Calu3 (cell line): ENCODE results near the gene SERGEF. TPM values are rescaled to one million over a fixed set of nuclear protein-coding genes. Genes with fewer than 3 reads are reported as not detected.

Experiments used
- BruUV-seq: library from RNA; stranded (reverse); fragments of 400-500 nt; replicated peaks from 2 replicates; lab custom pipeline; 2021; lab: Mats Ljungman, UMichigan
- CTCF ChIA-PET: fragments of 300-600 bp; sonication (Branson Sonifier 250); formaldehyde crosslinking; loops from one replicate; lab custom pipeline; 2022; ENCODE audit warnings: antibody characterized with exemption; lab: Charles Lee
- DNase-seq: peaks from one replicate; pipeline ENCODE4 v3.0.0; 2022
- H3K27ac Mint-ChIP-seq: one replicate; pipeline ENCODE4 v1.8.0; 2022; ENCODE audit warnings: mixed read lengths; ENCODE audit not compliant: unreplicated experiment
- H3K27me3 Mint-ChIP-seq: one replicate; pipeline ENCODE4 v1.8.0; 2022; ENCODE audit warnings: mixed read lengths; ENCODE audit not compliant: unreplicated experiment
- H3K36me3 Mint-ChIP-seq: one replicate; pipeline ENCODE4 v1.8.0; 2022; ENCODE audit warnings: mild to moderate bottlenecking, moderate library complexity, mixed read lengths; ENCODE audit not compliant: insufficient read depth, unreplicated experiment
- H3K4me1 Mint-ChIP-seq: one replicate; pipeline ENCODE4 v1.8.0; 2022; ENCODE audit warnings: mild to moderate bottlenecking, low read depth, mixed read lengths; ENCODE audit not compliant: unreplicated experiment
- H3K4me3 Mint-ChIP-seq: one replicate; pipeline ENCODE4 v1.8.0; 2022; ENCODE audit warnings: mild to moderate bottlenecking, low read depth, moderate library complexity, mixed read lengths; ENCODE audit not compliant: unreplicated experiment
- H3K9me3 Mint-ChIP-seq: one replicate; pipeline ENCODE4 v1.8.0; 2022; ENCODE audit warnings: low read depth, mixed read lengths; ENCODE audit not compliant: unreplicated experiment
- CTCF ChIP-seq: fragments of 200-600 bp; IDR thresholded peaks from one replicate; pipeline ENCODE4 v1.8.0; 2022; ENCODE audit warnings: antibody characterized with exemption; ENCODE audit not compliant: unreplicated experiment
- intact Hi-C: fragments of 100-400 bp; cut with micrococcal nuclease; formaldehyde crosslinking; loops from one replicate; pipeline ENCODE4 v1.10.0; 2022; ENCODE audit not compliant: unreplicated experiment
- total RNA-seq: library from RNA; stranded (reverse); gene quantifications from 2 replicates; pipeline ENCODE4 v1.2.3, GENCODE V29; 2022

SERGEF gene
- total RNA-seq, 1 experiment from 2014 or later, result 28.1 TPM

- CTCF ChIA-PET, result no interaction called here
These were observed 24.4 kb downstream of the SERGEF start for GRCh38 chr11:17988465-17988864.

GRCh38 chr11:17987826-17988225 is 25.0 kb downstream of the SERGEF start:
- no peak for TF ChIP-seq CTCF
- intact Hi-C loops, result loop anchor here (5.0 kb wide), 1 partner anchor 119 kb away; the partner anchor contains the start of gene SAAL1
- Mint-ChIP-seq H3K4me1 (peaks cover 47% of the 10 kb centered on the region), H3K27me3 (no peaks in the 10 kb centered on the region), H3K9me3 (no peaks in the 10 kb centered on the region), H3K4me3 (no peak overlapping the region), H3K27ac (no peak overlapping the region), H3K36me3 (peaks cover 5% of the 10 kb centered on the region)
- no peak for DNase-seq
- CTCF ChIA-PET, result interaction anchor here (0.6 kb wide), 1 partner anchor 1038 kb away, joined by 4 read pairs; no protein-coding TSS in a partner anchor
- no TSS peak for BruUV-seq

More at GRCh38 chr11:17988465-17988864, 24.4 kb downstream of the SERGEF start:
- Mint-ChIP-seq H3K4me1 (peaks cover 47% of the 10 kb centered on the region), H3K9me3 (no peaks in the 10 kb centered on the region), H3K36me3 (peaks cover 5% of the 10 kb centered on the region), H3K27me3 (no peaks in the 10 kb centered on the region), H3K4me3 (no peak overlapping the region), H3K27ac (no peak overlapping the region)
- TF ChIP-seq CTCF, result no peak
- intact Hi-C loops, result loop anchor here (5.0 kb wide), 1 partner anchor 119 kb away; the partner anchor contains the start of gene SAAL1
- no TSS peak for BruUV-seq
- no peak for DNase-seq

GRCh38 chr11:17986711-17987220 is 26.1 kb downstream of the SERGEF start:
- CTCF ChIA-PET, result interaction anchor here (0.6 to 1.2 kb wide), 4 partner anchors 10 to 809 kb away, joined by 3 read pairs; no protein-coding TSS in a partner anchor
- Mint-ChIP-seq H3K27me3 (no peaks in the 10 kb centered on the region), H3K27ac (peak overlapping the region; percentile 10), H3K36me3 (peaks cover 5% of the 10 kb centered on the region), H3K4me1 (peaks cover 47% of the 10 kb centered on the region), H3K9me3 (no peaks in the 10 kb centered on the region), H3K4me3 (no peak overlapping the region)
- intact Hi-C loops, result loop anchor here (5.0 kb wide), 1 partner anchor 121 kb away; the partner anchor contains the start of gene SAAL1
- TF ChIP-seq CTCF, result peak; percentile 25
- no TSS peak for BruUV-seq
- no peak for DNase-seq

GRCh38 chr11:17986007-17986710 is 26.7 kb downstream of the SERGEF start:
- peaks cover 47% of the 10 kb centered on the region for H3K4me1 Mint-ChIP-seq
- no peak overlapping the region for H3K4me3 Mint-ChIP-seq
- H3K27ac Mint-ChIP-seq, result no peak overlapping the region
- no TSS peak for BruUV-seq
- intact Hi-C loops, result loop anchor here (5.0 kb wide), 1 partner anchor 121 kb away; the partner anchor contains the start of gene SAAL1
- no peak for TF ChIP-seq CTCF
- CTCF ChIA-PET, result interaction anchor here (0.6 to 1.2 kb wide), 4 partner anchors 10 to 597 kb away, joined by 3 to 4 read pairs (median 3); no protein-coding TSS in a partner anchor
- H3K9me3 Mint-ChIP-seq, result no peaks in the 10 kb centered on the region
- H3K36me3 Mint-ChIP-seq, result peaks cover 5% of the 10 kb centered on the region
- DNase-seq, result no peak
- H3K27me3 Mint-ChIP-seq, result no peaks in the 10 kb centered on the region
